Activated CD8-positive, alpha-beta T cell treated with anti-CD3 and anti-CD28 coated beads for 36 hours (primary cell): ENCODE data around the gene PLA2G2D. TPM values are rescaled to one million over a fixed set of nuclear protein-coding genes. Genes with fewer than 3 reads are reported as not detected.

Experiments
- ATAC-seq: fragments of 200-7000 bp; cut with Tn5 transposase; one replicate; pipeline ENCODE4 v1.10.0; 2021; ENCODE audit warnings: mild to moderate bottlenecking, moderate library complexity
- CTCF ChIA-PET: fragments of 350-600 bp; sonication (Branson Sonifier 250); formaldehyde crosslinking; loops from one replicate; lab custom pipeline; 2021; ENCODE audit warnings: antibody characterized with exemption; lab: Charles Lee
- POLR2A ChIA-PET: fragments of 350-600 bp; sonication (Branson Sonifier 250); formaldehyde crosslinking; loops from one replicate; lab custom pipeline; 2021; ENCODE audit warnings: antibody characterized with exemption; lab: Charles Lee
- DNase-seq: peaks from one replicate; pipeline ENCODE4 v3.0.0-alpha.2; 2020
- H3K27ac Mint-ChIP-seq: one replicate; pipeline ENCODE4 v1.8.0; 2021; ENCODE audit warnings: mild to moderate bottlenecking, mixed read lengths
- H3K27me3 Mint-ChIP-seq: one replicate; pipeline ENCODE4 v1.8.0; 2021; ENCODE audit warnings: mixed read lengths
- H3K36me3 Mint-ChIP-seq: one replicate; pipeline ENCODE4 v1.8.0; 2021; ENCODE audit warnings: low read depth, mixed read lengths
- H3K4me1 Mint-ChIP-seq: one replicate; pipeline ENCODE4 v1.8.0; 2021; ENCODE audit warnings: low read depth, mixed read lengths
- H3K4me3 Mint-ChIP-seq: one replicate; pipeline ENCODE4 v1.8.0; 2021; ENCODE audit warnings: mild to moderate bottlenecking, moderate library complexity, mixed read lengths
- H3K9me3 Mint-ChIP-seq: one replicate; pipeline ENCODE4 v1.8.0; 2021; ENCODE audit warnings: mixed read lengths
- intact Hi-C: fragments of 100-400 bp; cut with micrococcal nuclease; formaldehyde crosslinking; loops from one replicate; pipeline ENCODE4 v1.10.0; 2022
- total RNA-seq, 2 experiments: library from RNA; stranded (reverse); gene quantifications; one replicate each; pipeline ENCODE4 v1.2.3, GENCODE V29; 2021
- TF ChIP-seq, protein P1 (sequence below): fragments of 200-600 bp; IDR thresholded peaks from one replicate; pipeline ENCODE4 v1.8.0; 2022; ENCODE audit warnings: antibody characterized with exemption, mild to moderate bottlenecking

Gene PLA2G2D, protein sequence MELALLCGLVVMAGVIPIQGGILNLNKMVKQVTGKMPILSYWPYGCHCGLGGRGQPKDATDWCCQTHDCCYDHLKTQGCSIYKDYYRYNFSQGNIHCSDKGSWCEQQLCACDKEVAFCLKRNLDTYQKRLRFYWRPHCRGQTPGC
- total RNA-seq, result not detected

DNA sequence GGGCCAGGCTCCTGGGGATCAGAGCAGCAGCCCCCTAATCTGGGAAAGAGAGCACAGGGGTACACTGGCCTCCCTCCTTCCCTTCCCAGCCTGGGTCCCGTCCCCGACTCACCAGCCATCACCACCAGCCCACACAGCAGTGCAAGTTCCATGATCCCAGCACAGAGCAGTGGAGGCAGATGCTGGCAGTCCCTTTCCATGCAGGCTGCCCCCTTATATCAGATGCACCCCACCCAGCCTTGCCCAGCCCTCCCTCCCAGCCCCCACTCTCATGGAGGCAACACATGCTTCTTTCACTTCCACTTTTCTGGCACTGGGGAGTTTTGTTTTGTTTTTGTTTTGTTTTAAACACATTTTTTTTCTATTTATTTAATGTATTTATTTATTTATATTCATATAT lies at the start of gene PLA2G2D:
TSS of gene PLA2G2D (minus strand) at position 190 of the 400 bp plus-strand sequence. CDS start at position 152, 38 bp downstream.
- ATAC-seq (no peak), DNase-seq (no peak)
- TF ChIP-seq, protein P1, sequence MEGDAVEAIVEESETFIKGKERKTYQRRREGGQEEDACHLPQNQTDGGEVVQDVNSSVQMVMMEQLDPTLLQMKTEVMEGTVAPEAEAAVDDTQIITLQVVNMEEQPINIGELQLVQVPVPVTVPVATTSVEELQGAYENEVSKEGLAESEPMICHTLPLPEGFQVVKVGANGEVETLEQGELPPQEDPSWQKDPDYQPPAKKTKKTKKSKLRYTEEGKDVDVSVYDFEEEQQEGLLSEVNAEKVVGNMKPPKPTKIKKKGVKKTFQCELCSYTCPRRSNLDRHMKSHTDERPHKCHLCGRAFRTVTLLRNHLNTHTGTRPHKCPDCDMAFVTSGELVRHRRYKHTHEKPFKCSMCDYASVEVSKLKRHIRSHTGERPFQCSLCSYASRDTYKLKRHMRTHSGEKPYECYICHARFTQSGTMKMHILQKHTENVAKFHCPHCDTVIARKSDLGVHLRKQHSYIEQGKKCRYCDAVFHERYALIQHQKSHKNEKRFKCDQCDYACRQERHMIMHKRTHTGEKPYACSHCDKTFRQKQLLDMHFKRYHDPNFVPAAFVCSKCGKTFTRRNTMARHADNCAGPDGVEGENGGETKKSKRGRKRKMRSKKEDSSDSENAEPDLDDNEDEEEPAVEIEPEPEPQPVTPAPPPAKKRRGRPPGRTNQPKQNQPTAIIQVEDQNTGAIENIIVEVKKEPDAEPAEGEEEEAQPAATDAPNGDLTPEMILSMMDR, result no peak
- no peaks in the 10 kb centered on the region for H3K4me1 Mint-ChIP-seq
- CTCF ChIA-PET, result interaction anchor here (0.8 kb wide), 1 partner anchor 8 kb away, joined by 3 read pairs; no protein-coding TSS in a partner anchor
- intact Hi-C loops, result no loop called here
- POLR2A ChIA-PET, result no interaction called here
- no peak within 1 kb of the TSS for H3K4me3 Mint-ChIP-seq
- H3K9me3 Mint-ChIP-seq, result no peaks in the 10 kb centered on the region
- H3K36me3 Mint-ChIP-seq, result no peaks in the 10 kb centered on the region
- no peak within 1 kb of the TSS for H3K27ac Mint-ChIP-seq
- peaks cover 24% of the 10 kb centered on the region for H3K27me3 Mint-ChIP-seq

DNA sequence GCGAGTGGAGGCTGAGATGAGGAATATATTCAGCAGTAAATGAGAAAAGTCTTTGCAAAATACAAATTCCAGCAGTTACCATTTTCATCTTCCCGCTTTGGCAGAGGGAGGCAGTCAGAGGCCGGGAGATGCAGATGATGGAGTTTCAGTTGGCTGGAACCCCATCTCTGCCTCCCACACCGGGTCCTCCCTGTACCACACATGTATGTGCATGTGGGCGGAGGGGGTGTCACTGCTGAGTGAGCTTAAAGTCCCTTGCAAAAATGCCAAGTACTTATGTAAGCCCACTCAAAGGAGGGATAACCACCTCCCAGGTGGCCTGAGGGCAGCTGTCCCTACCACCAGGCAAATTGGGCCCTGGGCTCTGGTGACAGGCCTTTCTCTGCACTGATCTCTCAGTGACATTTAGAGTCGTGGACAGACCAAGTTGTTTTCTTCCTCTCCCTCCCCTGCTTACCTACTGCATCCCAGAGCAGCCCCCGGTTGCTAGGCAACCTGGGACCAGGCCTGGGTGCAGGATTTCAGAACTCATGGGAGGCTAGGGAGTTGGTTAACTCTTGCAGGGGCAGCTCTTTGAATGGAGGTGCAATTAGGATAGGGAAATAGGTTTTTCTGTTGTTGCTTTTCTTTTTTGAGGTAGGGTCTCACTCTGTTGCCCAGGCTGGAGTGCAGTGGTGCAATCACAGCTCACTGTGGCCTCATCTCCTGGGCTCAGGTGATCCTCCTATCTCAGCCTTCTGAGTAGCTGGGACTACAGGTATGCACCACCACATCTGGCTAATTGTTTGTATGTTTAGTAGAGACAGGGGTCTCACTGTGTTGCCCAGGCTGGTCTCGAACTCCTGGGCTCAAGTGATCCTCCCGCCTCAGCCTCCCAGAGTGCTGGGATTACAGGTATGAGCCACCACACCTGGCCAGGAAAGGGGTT lies 49.5 kb upstream of the PLA2G2D start:
- no peak for ATAC-seq
- CTCF ChIA-PET, result interaction anchor here (1.2 to 1.6 kb wide), 3 partner anchors 12 to 26 kb away, joined by 3 to 7 read pairs (median 5); no protein-coding TSS in a partner anchor

DNA sequence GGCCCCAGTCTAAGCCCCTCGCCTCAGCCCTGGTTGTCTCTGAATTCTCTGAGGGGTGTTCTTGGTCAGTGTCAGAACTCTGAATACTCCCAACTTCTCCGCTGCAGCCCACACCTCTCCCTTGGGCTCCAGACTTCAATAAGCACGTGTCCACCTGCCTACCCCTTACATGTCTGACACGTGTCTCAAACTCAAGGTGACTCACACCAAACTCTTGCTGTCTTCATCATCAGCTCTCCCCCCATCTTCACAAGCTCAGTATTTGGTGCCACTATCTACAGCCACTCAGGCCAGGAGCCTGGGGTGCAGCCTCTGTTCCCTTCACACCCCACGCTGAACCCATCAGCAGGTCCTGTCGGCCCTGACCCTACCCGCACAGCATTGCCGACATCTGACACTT lies 47.8 kb upstream of the PLA2G2D start:
- TF ChIP-seq, protein P1, result no peak
- intact Hi-C loops, result no loop called here
- peaks cover 20% of the 10 kb centered on the region for H3K9me3 Mint-ChIP-seq
- no peak overlapping the region for H3K4me3 Mint-ChIP-seq
- ChIA-PET CTCF (interaction anchor here (1.6 to 6.4 kb wide), 2 partner anchors 14 to 28 kb away, joined by 4 to 57 read pairs; no protein-coding TSS in a partner anchor), POLR2A (no interaction called here)
- no peak overlapping the region for H3K27ac Mint-ChIP-seq
- DNase-seq, result no peak
- H3K4me1 Mint-ChIP-seq, result peaks cover 8% of the 10 kb centered on the region
- peaks cover 5% of the 10 kb centered on the region for H3K36me3 Mint-ChIP-seq
- no peak for ATAC-seq
- peaks cover 2% of the 10 kb centered on the region for H3K27me3 Mint-ChIP-seq

More for the DNA sequence above, 49.5 kb upstream of the PLA2G2D start:
- intact Hi-C loops, result no loop called here
- no peak overlapping the region for H3K4me3 Mint-ChIP-seq
- H3K27me3 Mint-ChIP-seq, result peaks cover 2% of the 10 kb centered on the region
- peaks cover 9% of the 10 kb centered on the region for H3K9me3 Mint-ChIP-seq
- H3K36me3 Mint-ChIP-seq, result no peaks in the 10 kb centered on the region
- no peak overlapping the region for H3K27ac Mint-ChIP-seq
- peaks cover 10% of the 10 kb centered on the region for H3K4me1 Mint-ChIP-seq
- TF ChIP-seq, protein P1, result no peak
- POLR2A ChIA-PET, result interaction anchor here (0.6 kb wide), 1 partner anchor 18 kb away, joined by 3 read pairs; no protein-coding TSS in a partner anchor
- DNase-seq, result no peak

DNA sequence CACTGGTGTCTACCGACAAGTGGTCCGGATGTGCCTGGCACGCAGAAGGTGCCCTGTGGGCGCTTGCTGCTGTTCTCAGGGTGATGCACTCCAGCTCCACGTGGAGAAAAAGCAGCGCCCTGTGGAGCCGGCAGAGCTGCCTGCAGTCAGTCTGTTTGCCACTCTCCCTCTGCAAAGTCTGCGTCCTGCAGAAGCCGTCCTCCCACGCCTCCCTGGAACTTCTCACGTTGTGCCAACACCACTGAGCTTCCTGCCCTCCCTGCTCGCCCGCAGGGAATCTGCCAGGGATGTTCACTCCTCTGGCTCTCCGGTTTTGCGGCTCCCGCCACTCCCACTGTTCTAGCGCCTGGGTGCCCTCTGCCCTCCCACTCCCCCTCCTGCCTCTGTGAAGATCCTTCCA lies 46.7 kb upstream of the PLA2G2D start:
- H3K4me3 Mint-ChIP-seq, result no peak overlapping the region
- peaks cover under 1% of the 10 kb centered on the region for H3K4me1 Mint-ChIP-seq
- CTCF ChIA-PET, result interaction anchor here (0.8 to 6.4 kb wide), 9 partner anchors 9 to 106 kb away, joined by 3 to 57 read pairs (median 4); no protein-coding TSS in a partner anchor
- intact Hi-C loops, result no loop called here
- DNase-seq, result no peak
- peaks cover 5% of the 10 kb centered on the region for H3K36me3 Mint-ChIP-seq
- ATAC-seq, result no peak
- POLR2A ChIA-PET, result interaction anchor here (1.3 kb wide), 1 partner anchor 17 kb away, joined by 3 read pairs; no protein-coding TSS in a partner anchor
- no peak overlapping the region for H3K27ac Mint-ChIP-seq
- peaks cover 26% of the 10 kb centered on the region for H3K9me3 Mint-ChIP-seq
- H3K27me3 Mint-ChIP-seq, result peaks cover 2% of the 10 kb centered on the region
- TF ChIP-seq, protein P1, result no peak
